Fibroblast of villous mesenchyme (primary cell): ENCODE results near the gene C12orf60. TPM values are rescaled to one million over a fixed set of nuclear protein-coding genes. Genes with fewer than 3 reads are reported as not detected.

Experiments
- DNase-seq: peaks from one replicate; pipeline ENCODE4 v3.0.0-alpha.2; 2010; ENCODE audit warnings: low read depth
- H3K4me3 ChIP-seq: 2 replicates; pipeline ENCODE4 v1.5.1; 2011; ENCODE audit warnings: low read depth, mild to moderate bottlenecking, low read length
- total RNA-seq: library from RNA; depleted of rRNA; stranded (reverse); fragments of >200 nt; gene quantifications from 2 replicates; pipeline ENCODE4 v1.2.3, GENCODE V29; 2012
- TF ChIP-seq, protein P1 (sequence below): IDR thresholded peaks from 2 replicates; pipeline ENCODE4 v1.5.1; 2012; ENCODE audit warnings: low read depth, mild to moderate bottlenecking, low read length; ENCODE audit not compliant: insufficient read depth

C12orf60 gene
- total RNA-seq, 1 donor: 0.86 TPM

DNA sequence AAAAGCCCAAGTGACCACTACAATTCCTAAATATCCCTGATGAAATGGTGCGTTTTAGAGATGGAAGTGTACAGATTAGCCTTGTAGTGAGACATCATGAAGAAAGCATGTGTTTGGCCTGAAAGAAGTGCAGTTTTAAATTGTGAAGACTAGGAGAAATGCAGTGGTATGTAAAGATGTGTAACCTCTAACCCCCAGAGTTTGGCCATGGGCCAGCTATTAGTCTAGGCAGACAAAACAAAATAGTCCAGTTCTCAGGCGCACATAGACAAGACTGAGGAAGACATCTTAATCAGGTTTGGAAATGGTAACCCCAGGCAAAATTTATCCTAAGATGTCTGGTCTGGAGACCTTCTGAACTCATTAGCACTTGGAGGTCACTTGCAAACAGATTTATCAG lies 23.6 kb upstream of the C12orf60 start:
- TF ChIP-seq, protein P1, sequence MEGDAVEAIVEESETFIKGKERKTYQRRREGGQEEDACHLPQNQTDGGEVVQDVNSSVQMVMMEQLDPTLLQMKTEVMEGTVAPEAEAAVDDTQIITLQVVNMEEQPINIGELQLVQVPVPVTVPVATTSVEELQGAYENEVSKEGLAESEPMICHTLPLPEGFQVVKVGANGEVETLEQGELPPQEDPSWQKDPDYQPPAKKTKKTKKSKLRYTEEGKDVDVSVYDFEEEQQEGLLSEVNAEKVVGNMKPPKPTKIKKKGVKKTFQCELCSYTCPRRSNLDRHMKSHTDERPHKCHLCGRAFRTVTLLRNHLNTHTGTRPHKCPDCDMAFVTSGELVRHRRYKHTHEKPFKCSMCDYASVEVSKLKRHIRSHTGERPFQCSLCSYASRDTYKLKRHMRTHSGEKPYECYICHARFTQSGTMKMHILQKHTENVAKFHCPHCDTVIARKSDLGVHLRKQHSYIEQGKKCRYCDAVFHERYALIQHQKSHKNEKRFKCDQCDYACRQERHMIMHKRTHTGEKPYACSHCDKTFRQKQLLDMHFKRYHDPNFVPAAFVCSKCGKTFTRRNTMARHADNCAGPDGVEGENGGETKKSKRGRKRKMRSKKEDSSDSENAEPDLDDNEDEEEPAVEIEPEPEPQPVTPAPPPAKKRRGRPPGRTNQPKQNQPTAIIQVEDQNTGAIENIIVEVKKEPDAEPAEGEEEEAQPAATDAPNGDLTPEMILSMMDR: no peak
- no peak overlapping the region for H3K4me3 ChIP-seq
- peak; percentile 36 for DNase-seq

DNA sequence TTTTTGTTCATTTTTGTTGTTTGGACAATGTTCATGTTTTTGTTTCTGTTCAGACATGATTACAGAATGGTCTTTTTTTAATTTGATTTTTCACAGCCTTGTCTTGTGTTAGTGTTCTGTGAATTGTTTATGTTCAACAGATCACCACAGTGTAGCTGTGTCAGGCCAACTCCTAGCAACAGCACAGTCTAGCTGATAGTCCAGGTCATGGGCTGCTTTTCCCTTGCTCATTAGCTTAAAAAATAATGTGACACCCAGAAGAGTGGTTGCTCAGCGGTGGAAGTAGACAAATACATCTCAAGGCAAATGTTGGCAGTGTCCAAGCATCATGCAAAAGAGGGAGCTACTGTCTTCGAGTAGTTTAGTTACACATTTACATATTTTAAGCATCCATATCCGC lies 22.6 kb upstream of the C12orf60 start:
- H3K4me3 ChIP-seq: no peak overlapping the region
- TF ChIP-seq, protein P1: no peak
- DNase-seq: no peak

DNA sequence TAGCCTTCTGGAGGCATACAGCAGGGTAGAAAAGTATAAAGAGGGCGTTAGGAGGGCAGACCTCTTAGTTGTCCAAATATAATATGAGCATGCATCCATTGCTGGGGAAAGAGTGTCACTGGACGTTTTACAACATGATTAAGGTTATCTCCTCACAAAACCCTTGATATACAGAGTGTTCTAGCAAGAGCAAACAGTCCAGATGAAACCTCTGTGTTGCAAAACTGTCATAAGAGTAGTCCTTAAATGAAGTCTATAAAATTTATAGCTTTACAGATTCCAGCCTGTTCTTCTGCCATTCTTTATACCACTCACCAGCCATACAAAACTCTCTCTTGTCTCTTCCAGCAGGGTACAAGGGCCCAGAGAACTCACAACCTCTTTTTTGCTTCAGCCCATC lies 21.9 kb upstream of the C12orf60 start:
- DNase-seq: peak; percentile 57
- TF ChIP-seq, protein P1: no peak
- no peak overlapping the region for H3K4me3 ChIP-seq

DNA sequence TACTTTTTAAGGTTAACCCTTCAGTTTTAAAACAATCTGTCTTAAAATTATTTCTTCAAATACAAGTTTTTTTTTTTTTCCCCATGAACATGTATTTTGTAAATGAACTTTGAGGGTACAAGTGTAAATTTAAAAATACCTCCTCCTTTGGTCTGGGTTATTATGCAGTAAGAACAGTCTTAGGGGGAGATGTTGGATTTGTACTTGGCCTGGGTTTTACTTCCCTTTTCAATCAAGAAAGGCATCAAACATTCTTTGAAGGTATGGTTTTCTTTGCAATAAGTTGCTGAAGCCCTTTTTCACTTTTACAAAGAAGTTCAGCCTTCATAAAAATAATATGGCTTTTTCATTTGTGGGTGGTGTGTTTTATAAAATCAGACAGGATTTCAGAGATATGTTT lies 20.7 kb upstream of the C12orf60 start:
- TF ChIP-seq, protein P1: no peak
- no peak overlapping the region for H3K4me3 ChIP-seq
- DNase-seq: no peak

GRCh38 chr12:14784471-14784870 lies 19.0 kb upstream of the C12orf60 start:
- no peak for DNase-seq

DNA sequence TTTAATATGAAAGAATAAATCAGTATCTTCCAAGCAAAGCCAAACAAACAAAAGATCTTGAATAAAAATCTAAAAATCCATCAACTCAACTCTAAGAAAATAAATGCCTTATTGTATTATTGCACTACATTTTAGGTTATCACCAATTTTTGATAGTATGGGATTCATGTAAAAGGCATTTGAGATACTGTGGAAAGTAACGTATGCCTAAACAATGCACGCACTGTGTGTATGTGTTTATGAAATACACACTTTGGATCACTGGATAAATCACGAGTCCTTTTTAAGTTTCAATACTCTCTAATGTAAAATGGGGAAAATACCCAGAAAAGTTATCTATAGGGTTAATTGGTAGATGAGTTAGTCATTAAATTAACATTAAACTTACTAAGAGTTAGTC lies 17.9 kb upstream of the C12orf60 start:
- no peak for DNase-seq
- TF ChIP-seq, protein P1: no peak
- no peak overlapping the region for H3K4me3 ChIP-seq

More at GRCh38 chr12:14784471-14784870, 19.0 kb upstream of the C12orf60 start:
- H3K4me3 ChIP-seq: no peak overlapping the region
- TF ChIP-seq, protein P1: no peak

DNA sequence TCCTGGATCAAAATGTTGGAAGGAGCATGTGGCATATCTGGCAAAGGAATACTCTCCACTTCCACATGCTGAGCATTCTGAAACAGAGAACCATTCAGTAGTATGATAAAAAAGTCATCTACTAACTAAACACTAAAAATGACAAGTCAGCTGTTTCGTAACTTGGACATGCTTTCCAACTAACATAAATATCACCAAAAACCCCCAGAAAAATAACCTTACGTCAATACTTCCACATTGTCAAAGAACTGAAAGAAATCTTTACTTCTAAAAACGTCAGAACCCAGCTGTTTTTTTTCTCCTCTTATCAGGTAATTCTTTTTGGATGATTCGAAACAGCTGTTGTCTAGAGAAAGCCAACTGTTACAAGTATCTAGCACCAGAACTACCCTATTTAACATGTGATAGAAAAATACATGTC lies 8.4 kb upstream of the C12orf60 start:
- TF ChIP-seq, protein P1: no peak
- peak; percentile 90 for DNase-seq
- H3K4me3 ChIP-seq: no peak overlapping the region
